Measurements from ENCODE around the gene SNX14. TPM values are rescaled to one million over a fixed set of nuclear protein-coding genes. Genes with fewer than 3 reads are reported as not detected.

SNX14 gene
- total and polyA plus RNA-seq, 2 of the 13 experiments (the other 11 are each of a cell fraction or from before 2014, with no cell fraction given): 83.5 to 112 TPM

Other genes with a start within 250 kb of the SNX14 start
- gene NT5E, start 143.8 kb downstream of the SNX14 start, total RNA-seq (2016; rRNA removed; fragmentation: Illumina TruSeq; extraction: Trizol): 6.4 and 9.5 TPM in 2 replicates
- 33.0 and 40.6 TPM in 2 replicates for gene NT5E, start 143.8 kb downstream of the SNX14 start, polyA plus RNA-seq (2011; rRNA removed)
- gene SYNCRIP, start 49.0 kb upstream of the SNX14 start, total RNA-seq (2016; rRNA removed; fragmentation: Illumina TruSeq; extraction: Trizol): 112 and 183 TPM in 2 replicates
- 6.8 and 8.1 TPM in 2 replicates for gene SYNCRIP, start 49.0 kb upstream of the SNX14 start, polyA plus RNA-seq (2011; rRNA removed)

Measured in HepG2 (cell line).